Esophagus muscularis mucosa (tissue), 4 donors: Measurements from ENCODE around the gene TAOK2.

ENCODE experiments used
- CTCF ChIP-seq, 3 experiments: fragments of 200-600 bp in 2 of 3; fragments of 450-650 bp in 1 of 3; sonication (generic) in 2 of 3; IDR thresholded peaks; one replicate each; pipeline ENCODE4 v1.5.1; 2017 to 2019; ENCODE audit warnings: antibody characterized with exemption in 3 of 3, mild to moderate bottlenecking in 2 of 3, moderate library complexity in 1 of 3
- EP300 ChIP-seq: sonication (generic); formaldehyde crosslinking; IDR thresholded peaks from one replicate; pipeline ENCODE4 v1.6.1; 2017; ENCODE audit warnings: antibody characterized with exemption
- POLR2A ChIP-seq: fragments of 450-650 bp; IDR thresholded peaks from one replicate; pipeline ENCODE4 v1.6.1; 2017; ENCODE audit warnings: antibody characterized with exemption, moderate library complexity, mild to moderate bottlenecking, low read depth

DNA sequence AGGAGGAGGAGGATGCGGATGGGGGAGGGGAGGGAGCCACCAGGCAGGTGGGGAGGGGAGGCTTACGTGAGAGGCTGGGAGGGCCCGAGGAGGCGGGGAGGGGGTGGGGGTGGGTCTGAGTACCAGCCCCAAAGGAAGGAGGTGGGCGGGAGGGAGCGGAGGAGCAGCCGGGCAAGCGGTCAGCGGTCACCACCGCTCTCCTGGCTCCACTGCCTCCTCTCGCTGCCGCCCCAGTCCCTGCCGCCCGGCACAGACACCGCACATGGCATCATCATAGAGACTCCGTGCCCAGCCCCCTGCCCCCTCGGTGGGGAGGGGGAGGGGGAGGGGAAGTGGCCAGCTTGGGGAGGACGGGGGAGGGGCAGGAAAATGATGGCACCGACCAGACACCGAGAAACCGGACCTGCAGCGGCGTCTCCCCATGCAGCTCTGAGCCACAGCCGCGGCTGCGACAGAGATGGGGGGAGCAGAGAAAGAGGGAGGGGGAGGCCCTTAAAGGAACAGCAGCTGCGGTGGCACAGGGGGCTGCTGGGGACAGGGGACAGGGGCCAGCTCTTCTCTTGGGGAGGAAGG lies 57.3 kb downstream of the TAOK2 start, which contains the start of gene TLCD3B:
- TF ChIP-seq CTCF (IDR thresholded peaks at IDR 0.05) (no peak), EP300 (no peak), POLR2A (no peak)
